Measurements from ENCODE around the gene BCAS3.

- TF ChIP-seq YY1 (IDR thresholded peaks at IDR 0.05; ENCODE audit: low read depth) = no peak
- TF ChIP-seq TAF1 (IDR thresholded peaks at IDR 0.05; ENCODE audit: low read depth) = no peak
- TF ChIP-seq MAX (IDR thresholded peaks at IDR 0.05) = no peak
- no peak for TF ChIP-seq EP300 (IDR thresholded peaks at IDR 0.05; ENCODE audit: borderline replicate concordance)
- no peak for TF ChIP-seq RAD21 (IDR thresholded peaks at IDR 0.05; ENCODE audit: low read depth)
- no peak for TF ChIP-seq CREB1 (IDR thresholded peaks at IDR 0.05; ENCODE audit: low read depth)
- no peak for TF ChIP-seq TCF12 (IDR thresholded peaks at IDR 0.05; ENCODE audit: low read depth)
- no peak for TF ChIP-seq ZBTB7A (IDR thresholded peaks at IDR 0.05; ENCODE audit: low read depth)
- TF ChIP-seq NFIC (IDR thresholded peaks at IDR 0.05) = no peak
These were observed 632.0 kb downstream of the BCAS3 start for GRCh38 chr17:61309362-61310256.

All from Ishikawa (cell line).